ENCODE results near the gene SLC2A11. TPM values are rescaled to one million over a fixed set of nuclear protein-coding genes. Genes with fewer than 3 reads are reported as not detected.

SLC2A11 gene
- total and polyA plus RNA-seq, 10 of the 15 experiments (the other 5 are each of a cell fraction or from before 2014, with no cell fraction given) = 0.98 to 18.3 (median 8.6) TPM

DNA sequence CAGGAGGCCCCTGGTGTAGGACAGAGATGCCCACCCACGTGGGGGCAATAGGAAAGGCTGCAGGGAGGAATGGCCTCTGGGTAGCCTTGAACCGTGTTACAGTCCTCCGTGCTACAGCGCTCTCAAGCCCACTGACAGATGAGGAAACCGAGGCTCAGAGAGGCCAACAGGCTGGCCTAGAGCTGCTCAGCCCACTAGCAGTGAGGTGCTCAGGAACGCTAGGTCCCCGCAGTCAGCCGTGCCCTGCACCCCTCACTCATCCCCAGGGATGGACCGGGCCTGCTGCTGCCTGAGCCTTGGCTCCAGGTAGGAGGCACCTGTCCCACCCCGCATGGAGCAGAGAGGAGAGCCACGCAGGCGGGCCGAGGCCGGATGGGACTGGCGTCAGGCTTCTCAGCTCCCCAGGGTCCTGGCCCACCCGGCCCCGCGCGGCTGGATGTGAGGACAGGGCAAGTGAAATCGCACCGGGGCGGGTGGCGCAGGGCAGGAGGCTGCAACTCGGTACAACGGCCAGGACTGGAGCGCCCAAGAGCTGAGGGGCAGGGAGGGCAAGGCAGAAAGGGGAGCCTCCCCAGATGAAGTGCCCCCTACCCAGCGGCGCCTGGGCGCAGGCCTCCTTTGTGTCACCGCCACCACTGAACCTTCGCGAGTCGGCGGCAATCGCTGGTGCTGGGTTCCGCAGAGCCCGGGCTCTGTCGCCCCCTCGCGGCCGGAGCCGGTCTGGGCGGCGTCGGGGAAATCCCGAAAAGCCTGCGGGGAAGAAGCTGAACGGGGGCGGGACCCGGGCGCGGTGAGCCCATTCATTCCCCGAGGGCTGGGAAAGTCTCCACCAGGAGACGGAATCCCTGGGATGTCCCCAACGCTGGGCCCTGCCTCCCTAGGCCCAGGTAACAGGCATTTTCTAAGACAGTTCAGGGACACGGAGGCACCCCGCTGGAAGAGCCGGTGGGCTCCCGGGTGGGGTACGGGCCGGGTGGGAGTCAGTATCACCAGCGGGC is 8.4 kb upstream of the SLC2A11 start (continued):
- TF ChIP-seq, protein P1, sequence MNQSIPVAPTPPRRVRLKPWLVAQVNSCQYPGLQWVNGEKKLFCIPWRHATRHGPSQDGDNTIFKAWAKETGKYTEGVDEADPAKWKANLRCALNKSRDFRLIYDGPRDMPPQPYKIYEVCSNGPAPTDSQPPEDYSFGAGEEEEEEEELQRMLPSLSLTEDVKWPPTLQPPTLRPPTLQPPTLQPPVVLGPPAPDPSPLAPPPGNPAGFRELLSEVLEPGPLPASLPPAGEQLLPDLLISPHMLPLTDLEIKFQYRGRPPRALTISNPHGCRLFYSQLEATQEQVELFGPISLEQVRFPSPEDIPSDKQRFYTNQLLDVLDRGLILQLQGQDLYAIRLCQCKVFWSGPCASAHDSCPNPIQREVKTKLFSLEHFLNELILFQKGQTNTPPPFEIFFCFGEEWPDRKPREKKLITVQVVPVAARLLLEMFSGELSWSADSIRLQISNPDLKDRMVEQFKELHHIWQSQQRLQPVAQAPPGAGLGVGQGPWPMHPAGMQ (IDR thresholded peaks at IDR 0.05; ENCODE audit: borderline replicate concordance) = no peak
- TF ChIP-seq BACH1 (IDR thresholded peaks at IDR 0.05; ENCODE audit: borderline replicate concordance) (0 out of 2 replicates have a peak, but pooled peaks have one; percentile 40), IKZF2 (IDR thresholded peaks at IDR 0.05) (peak in 1 of 2 experiments; percentile 50; a peak in 1 of 4 replicates), POLR2AphosphoS5 (IDR thresholded peaks at IDR 0.05; ENCODE audit: low read length) (no peak), MEF2B (IDR thresholded peaks at IDR 0.05; ENCODE audit: partially characterized antibody, poor library complexity, severe bottlenecking) (no peak), SIN3A (IDR thresholded peaks at IDR 0.05; ENCODE audit: low read depth, low read length) (no peak), SMC3 (IDR thresholded peaks at IDR 0.05; ENCODE audit: borderline replicate concordance, low read length) (peak; percentile 93), RAD21 (IDR thresholded peaks at IDR 0.05; ENCODE audit: insufficient read depth, low read depth, low read length) (peak; percentile 99), STAT3 (IDR thresholded peaks at IDR 0.05; ENCODE audit: low read depth, low read length) (no peak), ZSCAN29 (IDR thresholded peaks at IDR 0.05) (no peak), MEF2A (IDR thresholded peaks at IDR 0.05; ENCODE audit: insufficient read depth, low read depth, low read length) (0 out of 2 replicates have a peak, but pooled peaks have one; percentile 26), KDM1A (IDR thresholded peaks at IDR 0.05; ENCODE audit: borderline replicate concordance) (no peak), BHLHE40 (IDR thresholded peaks at IDR 0.05; ENCODE audit: borderline replicate concordance in 1 of 2, low read depth in 2 of 2, low read length in 1 of 2) (0 out of 4 replicates have a peak, but pooled peaks of 1 of the 2 experiments have one; percentile 27), NFYA (IDR thresholded peaks at IDR 0.05; ENCODE audit: borderline replicate concordance, low read depth, low read length) (no peak), LARP7 (IDR thresholded peaks at IDR 0.05) (peak; percentile 62)
- TF ChIP-seq, protein P2, sequence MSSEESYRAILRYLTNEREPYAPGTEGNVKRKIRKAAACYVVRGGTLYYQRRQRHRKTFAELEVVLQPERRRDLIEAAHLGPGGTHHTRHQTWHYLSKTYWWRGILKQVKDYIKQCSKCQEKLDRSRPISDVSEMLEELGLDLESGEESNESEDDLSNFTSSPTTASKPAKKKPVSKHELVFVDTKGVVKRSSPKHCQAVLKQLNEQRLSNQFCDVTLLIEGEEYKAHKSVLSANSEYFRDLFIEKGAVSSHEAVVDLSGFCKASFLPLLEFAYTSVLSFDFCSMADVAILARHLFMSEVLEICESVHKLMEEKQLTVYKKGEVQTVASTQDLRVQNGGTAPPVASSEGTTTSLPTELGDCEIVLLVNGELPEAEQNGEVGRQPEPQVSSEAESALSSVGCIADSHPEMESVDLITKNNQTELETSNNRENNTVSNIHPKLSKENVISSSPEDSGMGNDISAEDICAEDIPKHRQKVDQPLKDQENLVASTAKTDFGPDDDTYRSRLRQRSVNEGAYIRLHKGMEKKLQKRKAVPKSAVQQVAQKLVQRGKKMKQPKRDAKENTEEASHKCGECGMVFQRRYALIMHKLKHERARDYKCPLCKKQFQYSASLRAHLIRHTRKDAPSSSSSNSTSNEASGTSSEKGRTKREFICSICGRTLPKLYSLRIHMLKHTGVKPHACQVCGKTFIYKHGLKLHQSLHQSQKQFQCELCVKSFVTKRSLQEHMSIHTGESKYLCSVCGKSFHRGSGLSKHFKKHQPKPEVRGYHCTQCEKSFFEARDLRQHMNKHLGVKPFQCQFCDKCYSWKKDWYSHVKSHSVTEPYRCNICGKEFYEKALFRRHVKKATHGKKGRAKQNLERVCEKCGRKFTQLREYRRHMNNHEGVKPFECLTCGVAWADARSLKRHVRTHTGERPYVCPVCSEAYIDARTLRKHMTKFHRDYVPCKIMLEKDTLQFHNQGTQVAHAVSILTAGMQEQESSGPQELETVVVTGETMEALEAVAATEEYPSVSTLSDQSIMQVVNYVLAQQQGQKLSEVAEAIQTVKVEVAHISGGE (CRISPR knock-in tag; IDR thresholded peaks at IDR 0.05) = no peak
- TF ChIP-seq, protein P3, sequence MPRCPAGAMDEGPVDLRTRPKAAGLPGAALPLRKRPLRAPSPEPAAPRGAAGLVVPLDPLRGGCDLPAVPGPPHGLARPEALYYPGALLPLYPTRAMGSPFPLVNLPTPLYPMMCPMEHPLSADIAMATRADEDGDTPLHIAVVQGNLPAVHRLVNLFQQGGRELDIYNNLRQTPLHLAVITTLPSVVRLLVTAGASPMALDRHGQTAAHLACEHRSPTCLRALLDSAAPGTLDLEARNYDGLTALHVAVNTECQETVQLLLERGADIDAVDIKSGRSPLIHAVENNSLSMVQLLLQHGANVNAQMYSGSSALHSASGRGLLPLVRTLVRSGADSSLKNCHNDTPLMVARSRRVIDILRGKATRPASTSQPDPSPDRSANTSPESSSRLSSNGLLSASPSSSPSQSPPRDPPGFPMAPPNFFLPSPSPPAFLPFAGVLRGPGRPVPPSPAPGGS (IDR thresholded peaks at IDR 0.05; ENCODE audit: borderline replicate concordance, insufficient read depth, low read depth, low read length, poor library complexity, severe bottlenecking) = peak; percentile 80
- TF ChIP-seq, protein P4, sequence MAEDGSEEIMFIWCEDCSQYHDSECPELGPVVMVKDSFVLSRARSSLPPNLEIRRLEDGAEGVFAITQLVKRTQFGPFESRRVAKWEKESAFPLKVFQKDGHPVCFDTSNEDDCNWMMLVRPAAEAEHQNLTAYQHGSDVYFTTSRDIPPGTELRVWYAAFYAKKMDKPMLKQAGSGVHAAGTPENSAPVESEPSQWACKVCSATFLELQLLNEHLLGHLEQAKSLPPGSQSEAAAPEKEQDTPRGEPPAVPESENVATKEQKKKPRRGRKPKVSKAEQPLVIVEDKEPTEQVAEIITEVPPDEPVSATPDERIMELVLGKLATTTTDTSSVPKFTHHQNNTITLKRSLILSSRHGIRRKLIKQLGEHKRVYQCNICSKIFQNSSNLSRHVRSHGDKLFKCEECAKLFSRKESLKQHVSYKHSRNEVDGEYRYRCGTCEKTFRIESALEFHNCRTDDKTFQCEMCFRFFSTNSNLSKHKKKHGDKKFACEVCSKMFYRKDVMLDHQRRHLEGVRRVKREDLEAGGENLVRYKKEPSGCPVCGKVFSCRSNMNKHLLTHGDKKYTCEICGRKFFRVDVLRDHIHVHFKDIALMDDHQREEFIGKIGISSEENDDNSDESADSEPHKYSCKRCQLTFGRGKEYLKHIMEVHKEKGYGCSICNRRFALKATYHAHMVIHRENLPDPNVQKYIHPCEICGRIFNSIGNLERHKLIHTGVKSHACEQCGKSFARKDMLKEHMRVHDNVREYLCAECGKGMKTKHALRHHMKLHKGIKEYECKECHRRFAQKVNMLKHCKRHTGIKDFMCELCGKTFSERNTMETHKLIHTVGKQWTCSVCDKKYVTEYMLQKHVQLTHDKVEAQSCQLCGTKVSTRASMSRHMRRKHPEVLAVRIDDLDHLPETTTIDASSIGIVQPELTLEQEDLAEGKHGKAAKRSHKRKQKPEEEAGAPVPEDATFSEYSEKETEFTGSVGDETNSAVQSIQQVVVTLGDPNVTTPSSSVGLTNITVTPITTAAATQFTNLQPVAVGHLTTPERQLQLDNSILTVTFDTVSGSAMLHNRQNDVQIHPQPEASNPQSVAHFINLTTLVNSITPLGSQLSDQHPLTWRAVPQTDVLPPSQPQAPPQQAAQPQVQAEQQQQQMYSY (CRISPR knock-in tag; IDR thresholded peaks at IDR 0.05) = no peak

Data from GM12878 (cell line).